Adrenal gland (tissue), 5 donors: ENCODE data around the gene TM4SF5.

ENCODE experiments used
- CTCF ChIP-seq, 6 experiments: fragments of 450-650 bp in 4 of 6; fragments of 200-600 bp in 2 of 6; sonication (generic) in 1 of 6; IDR thresholded peaks; 1 replicate in 5 of 6; 2 replicates in 1 of 6; pipeline versions ENCODE4 v1.5.1 to v1.8.0; 2016 to 2021; ENCODE audit warnings: antibody characterized with exemption in 6 of 6, mild to moderate bottlenecking in 2 of 6, moderate library complexity in 1 of 6
- POLR2A ChIP-seq, 2 donors: fragments of 450-650 bp; IDR thresholded peaks; one replicate each; pipeline ENCODE4 v1.6.1; 2017; ENCODE audit warnings: antibody characterized with exemption in 2 of 2, mild to moderate bottlenecking in 2 of 2, moderate library complexity in 1 of 2
- donor health status: DM: no; HTN: no; CAD: no.

GRCh38 chr17:4725646-4726310, 45.9 kb upstream of the TM4SF5 start:
- TF ChIP-seq POLR2A (IDR thresholded peaks at IDR 0.05): no peak
- TF ChIP-seq CTCF (IDR thresholded peaks at IDR 0.05): no peak
